ENCODE measurements around the gene RRP1. TPM values are rescaled to one million over a fixed set of nuclear protein-coding genes. Genes with fewer than 3 reads are reported as not detected.
"Not testable (repeated sequence)": the region's sequence is repeated elsewhere in the genome, so short reads cannot be mapped to it uniquely, and the experiment has no call there.

RRP1 gene
- total RNA-seq, 4 donors from 2014 or later: 15.5 to 29.4 (median 19.0) TPM

- TF ChIP-seq CTCF (IDR thresholded peaks at IDR 0.05) (no peak), EP300 (IDR thresholded peaks at IDR 0.05) (no peak), POLR2A (IDR thresholded peaks at IDR 0.05) (no peak)
Measured at GRCh38 chr21:43836616-43837015, 47.2 kb downstream of the RRP1 start.

GRCh38 chr21:43840259-43840658 is 50.9 kb downstream of the RRP1 start:
- Histone ChIP-seq H3K4me1 (no peaks in the 10 kb centered on the region), H3K36me3 (no peaks in the 10 kb centered on the region), H3K27ac (no peak overlapping the region), H3K27me3 (no peaks in the 10 kb centered on the region), H3K9me3 (no peaks in the 10 kb centered on the region), H3K4me3 (no peak overlapping the region)
- TF ChIP-seq CTCF (IDR thresholded peaks at IDR 0.05) (no peak), EP300 (IDR thresholded peaks at IDR 0.05) (no peak), POLR2A (IDR thresholded peaks at IDR 0.05) (no peak)
- WGBS, 2 donors: 93 to 96% methylated on average over 3 of the region's 3 CpGs
- no peak for DNase-seq (ENCODE audit: low spot score in 2 of 2)

More at GRCh38 chr21:43836616-43837015, 47.2 kb downstream of the RRP1 start:
- Histone ChIP-seq H3K9me3 (no peaks in the 10 kb centered on the region), H3K4me3 (no peak overlapping the region), H3K27ac (no peak overlapping the region), H3K27me3 (peaks cover 0 to 5% of the 10 kb centered on the region in 2 donors), H3K36me3 (no peaks in the 10 kb centered on the region), H3K4me1 (no peaks in the 10 kb centered on the region)
- DNase-seq (ENCODE audit: low spot score in 2 of 2): no peak
- 84 to 86% methylated on average over 6 of the region's 6 CpGs for WGBS, 2 donors

GRCh38 chr21:43842742-43843141 is 53.4 kb downstream of the RRP1 start:
- H3K27me3 ChIP-seq: no peaks in the 10 kb centered on the region
- H3K9me3 ChIP-seq: no peaks in the 10 kb centered on the region
- no peaks in the 10 kb centered on the region for H3K36me3 ChIP-seq
- H3K4me1 ChIP-seq: no peaks in the 10 kb centered on the region
- WGBS, 2 donors: 65 to 71% methylated on average over 2 of the region's 2 CpGs
- no peak overlapping the region for H3K4me3 ChIP-seq
- DNase-seq (ENCODE audit: low spot score in 2 of 2): no peak
- no peak overlapping the region for H3K27ac ChIP-seq
- TF ChIP-seq CTCF (IDR thresholded peaks at IDR 0.05) (no peak), POLR2A (IDR thresholded peaks at IDR 0.05) (no peak), EP300 (IDR thresholded peaks at IDR 0.05) (no peak)

GRCh38 chr21:43844906-43845305 is 55.5 kb downstream of the RRP1 start:
- not testable (repeated sequence) for DNase-seq (ENCODE audit: low spot score in 2 of 2); H3K4me1 ChIP-seq; H3K4me3 ChIP-seq; H3K27me3 ChIP-seq; H3K36me3 ChIP-seq; H3K27ac ChIP-seq; H3K9me3 ChIP-seq
- 38 to 49% methylated on average over 5 of the region's 5 CpGs for WGBS, 2 donors

- no peak for DNase-seq (ENCODE audit: low spot score in 2 of 2)
- H3K4me1 ChIP-seq: no peaks in the 10 kb centered on the region
- H3K36me3 ChIP-seq: no peaks in the 10 kb centered on the region
- no peaks in the 10 kb centered on the region for H3K9me3 ChIP-seq
- H3K27me3 ChIP-seq: no peaks in the 10 kb centered on the region
- H3K4me3 ChIP-seq: no peak overlapping the region
- H3K27ac ChIP-seq: no peak overlapping the region
- no peak for TF ChIP-seq EP300 (IDR thresholded peaks at IDR 0.05)
- no peak for TF ChIP-seq POLR2A (IDR thresholded peaks at IDR 0.05)
- TF ChIP-seq CTCF (IDR thresholded peaks at IDR 0.05): no peak
- 85% methylated on average over 13 of the region's 13 CpGs for WGBS, 2 donors
Measured at GRCh38 chr21:43845386-43845785, 56.0 kb downstream of the RRP1 start.

- WGBS, 2 donors: 91 to 92% methylated on average over 6 of the region's 6 CpGs
Measured at GRCh38 chr21:43846430-43846829, 57.1 kb downstream of the RRP1 start.

More at GRCh38 chr21:43846430-43846829, 57.1 kb downstream of the RRP1 start:
- H3K36me3 ChIP-seq: no peaks in the 10 kb centered on the region
- no peaks in the 10 kb centered on the region for H3K27me3 ChIP-seq
- no peaks in the 10 kb centered on the region for H3K9me3 ChIP-seq
- no peak overlapping the region for H3K27ac ChIP-seq
- no peak for DNase-seq (ENCODE audit: low spot score in 2 of 2)
- H3K4me1 ChIP-seq: no peaks in the 10 kb centered on the region
- TF ChIP-seq EP300 (IDR thresholded peaks at IDR 0.05): no peak
- no peak for TF ChIP-seq POLR2A (IDR thresholded peaks at IDR 0.05)
- H3K4me3 ChIP-seq: no peak overlapping the region

Measured in tibial nerve (tissue), 4 donors.